Colon (tissue), 2 donors: Measurements from ENCODE around the gene SHMT2.

Experiments used
- FAIRE-seq: peaks from 2 replicates; lab custom pipeline; 2012; peaks lifted over from hg19 to GRCh38; lab: Jason Lieb, UNC
- donor health status: control.
- donor health status: control.

The SHMT2 gene

GRCh38 chr12:57229634-57230380 is at the start of gene SHMT2:
Gene SHMT2, plus strand, starts transcription at chr12:57229711. Its CDS starts 68 bp downstream, at chr12:57229779.
- no peak for FAIRE-seq

DNA sequence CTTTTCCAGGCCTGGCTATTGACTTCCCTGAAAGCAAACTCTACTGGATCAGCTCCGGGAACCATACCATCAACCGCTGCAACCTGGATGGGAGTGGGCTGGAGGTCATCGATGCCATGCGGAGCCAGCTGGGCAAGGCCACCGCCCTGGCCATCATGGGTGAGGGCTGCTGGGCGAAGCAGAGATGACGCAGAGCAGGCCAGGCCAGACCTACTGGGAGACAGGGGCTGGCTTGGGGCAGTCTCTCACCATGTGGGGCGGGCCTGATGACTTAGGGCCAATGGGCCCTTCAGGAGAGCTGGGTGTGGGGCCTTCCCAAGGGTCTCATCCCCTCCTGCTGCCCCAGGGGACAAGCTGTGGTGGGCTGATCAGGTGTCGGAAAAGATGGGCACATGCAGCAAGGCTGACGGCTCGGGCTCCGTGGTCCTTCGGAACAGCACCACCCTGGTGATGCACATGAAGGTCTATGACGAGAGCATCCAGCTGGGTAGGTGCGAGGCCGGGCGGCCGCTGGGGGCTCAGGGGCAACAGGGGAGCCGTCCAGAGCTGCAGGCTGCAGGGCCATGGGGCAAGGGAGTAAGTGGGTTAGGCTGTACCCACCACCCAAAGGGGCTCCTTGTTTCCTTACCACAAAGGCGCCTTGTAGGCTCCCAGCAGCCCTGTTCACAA is 49.1 kb upstream of the SHMT2 start:
- FAIRE-seq, result no peak

DNA sequence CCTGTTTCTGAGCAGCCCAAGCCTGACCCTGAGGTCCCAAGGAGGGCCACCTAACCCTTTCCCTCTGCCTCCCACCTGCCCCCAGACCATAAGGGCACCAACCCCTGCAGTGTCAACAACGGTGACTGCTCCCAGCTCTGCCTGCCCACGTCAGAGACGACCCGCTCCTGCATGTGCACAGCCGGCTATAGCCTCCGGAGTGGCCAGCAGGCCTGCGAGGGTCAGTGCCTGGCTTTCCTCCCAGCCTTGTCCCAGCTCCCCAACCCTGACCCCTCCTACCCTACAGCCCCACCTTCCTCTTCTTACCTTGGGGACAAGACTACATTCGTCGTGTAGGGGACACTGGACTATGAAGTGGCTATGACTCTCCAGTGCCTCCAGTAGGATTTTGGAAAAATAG is 48.4 kb upstream of the SHMT2 start:
- no peak for FAIRE-seq

- no peak for FAIRE-seq
Measured at GRCh38 chr12:57181561-57182155, 47.9 kb upstream of the SHMT2 start.

DNA sequence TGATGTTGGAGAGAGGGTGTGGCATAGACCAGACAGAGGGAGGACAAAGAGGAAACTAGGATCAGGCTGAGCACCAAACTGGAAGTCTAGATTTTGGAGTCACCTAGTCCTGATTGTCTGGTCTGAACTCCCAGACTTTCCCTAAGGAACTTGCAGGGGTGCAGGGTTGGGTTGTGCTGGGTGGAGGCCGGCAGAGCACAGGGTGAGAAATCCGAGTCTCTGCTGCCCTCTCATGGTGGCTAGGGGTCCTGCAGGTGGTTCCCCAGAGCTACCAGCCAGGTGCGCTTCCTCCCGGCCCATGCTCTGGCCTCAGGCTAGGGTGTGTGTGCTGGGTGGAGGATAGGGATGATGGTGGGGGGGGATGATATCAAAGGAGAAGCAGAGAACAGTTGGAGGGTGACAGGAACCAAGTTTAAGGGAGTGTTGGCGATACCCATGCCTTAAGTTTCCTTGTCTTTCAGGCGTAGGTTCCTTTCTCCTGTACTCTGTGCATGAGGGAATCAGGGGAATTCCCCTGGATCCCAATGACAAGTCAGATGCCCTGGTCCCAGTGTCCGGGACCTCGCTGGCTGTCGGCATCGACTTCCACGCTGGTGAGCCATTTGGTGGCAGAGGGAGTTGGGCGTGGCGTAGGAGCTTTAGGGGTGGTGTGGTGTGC is 46.5 kb upstream of the SHMT2 start:
- FAIRE-seq, result no peak

DNA sequence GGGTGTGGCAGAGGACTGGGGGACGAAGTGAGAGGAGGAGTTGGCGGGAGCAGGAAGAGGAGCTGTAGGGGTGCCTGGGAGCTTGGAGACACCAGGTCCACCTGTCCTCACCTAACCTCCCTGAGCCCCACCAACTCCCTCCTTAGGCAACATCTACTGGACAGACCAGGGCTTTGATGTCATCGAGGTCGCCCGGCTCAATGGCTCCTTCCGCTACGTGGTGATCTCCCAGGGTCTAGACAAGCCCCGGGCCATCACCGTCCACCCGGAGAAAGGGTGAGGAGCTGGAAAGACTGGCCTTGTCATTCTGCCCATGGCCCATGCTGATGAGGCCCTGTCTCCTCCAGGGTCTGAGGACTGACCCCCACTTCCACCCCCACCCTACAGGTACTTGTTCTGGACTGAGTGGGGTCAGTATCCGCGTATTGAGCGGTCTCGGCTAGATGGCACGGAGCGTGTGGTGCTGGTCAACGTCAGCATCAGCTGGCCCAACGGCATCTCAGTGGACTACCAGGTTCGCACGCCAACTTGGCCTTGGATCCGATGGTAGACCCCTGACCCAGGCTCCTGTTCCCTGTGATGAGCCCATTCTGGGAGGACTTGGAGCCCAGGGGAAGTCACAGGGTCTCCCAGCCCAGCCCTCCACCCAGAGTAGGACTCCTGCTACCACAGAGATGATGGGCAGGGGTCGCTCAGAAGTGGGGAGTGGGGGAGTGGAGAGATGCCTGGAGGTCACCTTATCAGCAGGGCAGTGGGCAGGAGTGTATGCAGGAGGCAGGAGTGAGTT is 45.4 kb upstream of the SHMT2 start:
- no peak for FAIRE-seq

GRCh38 chr12:57185403-57185802 is 44.1 kb upstream of the SHMT2 start:
- no peak for FAIRE-seq

DNA sequence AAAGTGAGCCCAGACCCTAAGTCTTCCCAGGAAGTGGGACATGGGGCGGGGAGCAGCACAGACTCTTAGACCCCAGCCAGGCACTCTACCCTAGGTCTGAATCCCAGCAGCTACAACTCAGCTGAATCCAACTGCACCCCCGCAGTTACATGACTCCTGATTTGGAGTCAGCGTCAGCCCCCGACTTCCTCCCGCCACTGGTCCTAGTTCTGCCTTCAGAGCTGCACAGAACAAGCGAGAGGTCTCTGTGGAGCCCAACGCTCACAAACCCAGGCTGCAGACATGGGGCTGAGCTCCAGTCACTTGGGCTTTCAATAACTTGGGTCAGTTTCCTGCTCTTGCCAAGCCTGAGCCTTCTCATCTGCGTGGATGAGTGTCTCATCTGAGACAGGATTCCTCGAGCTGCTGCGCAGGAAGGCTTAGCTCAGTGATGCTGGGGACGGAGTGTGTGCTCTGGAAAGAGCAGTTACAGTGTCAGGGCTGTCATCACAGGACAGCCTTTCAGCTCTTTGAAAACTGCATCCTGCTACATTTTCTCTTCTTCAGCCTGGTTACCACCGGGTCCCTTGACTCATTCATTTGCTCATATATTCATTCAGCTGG is 43.5 kb upstream of the SHMT2 start:
- FAIRE-seq, result no peak

GRCh38 chr12:57187222-57188089 is 42.1 kb upstream of the SHMT2 start:
- FAIRE-seq, result no peak

DNA sequence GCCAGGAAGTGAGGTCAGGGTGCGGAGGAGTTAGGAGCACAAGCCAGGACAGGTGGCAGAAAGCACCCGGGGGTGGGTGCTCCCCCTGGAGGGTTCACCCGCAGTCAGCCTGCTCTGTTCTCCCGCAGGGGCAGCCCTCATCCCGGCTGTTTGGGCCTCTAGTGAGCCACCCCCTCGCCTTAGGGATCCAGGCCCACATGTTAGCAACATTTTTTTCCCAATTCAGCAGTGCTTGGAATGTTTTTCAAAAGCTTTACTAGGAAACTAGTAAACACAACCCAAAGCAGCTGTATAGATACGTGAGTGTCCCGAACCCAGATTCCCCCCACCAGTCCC is 41.5 kb upstream of the SHMT2 start:
- no peak for FAIRE-seq

GRCh38 chr12:57190037-57190436 is 39.5 kb upstream of the SHMT2 start:
- no peak for FAIRE-seq

GRCh38 chr12:57190821-57191220 is 38.7 kb upstream of the SHMT2 start:
- FAIRE-seq, result no peak

DNA sequence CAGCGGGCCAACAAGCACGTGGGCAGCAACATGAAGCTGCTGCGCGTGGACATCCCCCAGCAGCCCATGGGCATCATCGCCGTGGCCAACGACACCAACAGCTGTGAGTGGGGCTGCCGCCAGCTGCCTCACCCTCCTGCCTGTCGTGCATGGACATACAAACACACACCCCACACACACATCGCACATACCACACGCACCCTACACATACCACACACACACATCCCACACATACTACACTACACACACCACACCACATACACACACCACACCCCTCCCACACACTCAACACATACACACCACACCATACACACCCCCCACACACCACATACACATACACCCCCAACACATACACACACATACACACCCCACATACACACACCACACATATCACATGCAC is 38.1 kb upstream of the SHMT2 start:
- FAIRE-seq, result no peak

DNA sequence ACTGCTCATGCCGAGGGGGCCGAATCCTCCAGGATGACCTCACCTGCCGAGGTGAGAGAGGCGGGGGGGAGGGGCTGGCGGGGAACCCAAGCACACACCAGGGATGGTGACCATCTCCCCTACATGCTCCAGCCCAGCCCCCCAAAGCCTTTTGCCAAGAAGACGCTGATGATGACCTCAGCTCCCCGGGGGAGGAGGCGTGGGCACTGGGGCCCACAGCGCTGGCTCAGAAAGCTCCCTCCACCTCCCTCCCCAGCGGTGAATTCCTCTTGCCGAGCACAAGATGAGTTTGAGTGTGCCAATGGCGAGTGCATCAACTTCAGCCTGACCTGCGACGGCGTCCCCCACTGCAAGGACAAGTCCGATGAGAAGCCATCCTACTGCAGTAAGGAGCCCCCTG is 36.6 kb upstream of the SHMT2 start:
- FAIRE-seq, result no peak

DNA sequence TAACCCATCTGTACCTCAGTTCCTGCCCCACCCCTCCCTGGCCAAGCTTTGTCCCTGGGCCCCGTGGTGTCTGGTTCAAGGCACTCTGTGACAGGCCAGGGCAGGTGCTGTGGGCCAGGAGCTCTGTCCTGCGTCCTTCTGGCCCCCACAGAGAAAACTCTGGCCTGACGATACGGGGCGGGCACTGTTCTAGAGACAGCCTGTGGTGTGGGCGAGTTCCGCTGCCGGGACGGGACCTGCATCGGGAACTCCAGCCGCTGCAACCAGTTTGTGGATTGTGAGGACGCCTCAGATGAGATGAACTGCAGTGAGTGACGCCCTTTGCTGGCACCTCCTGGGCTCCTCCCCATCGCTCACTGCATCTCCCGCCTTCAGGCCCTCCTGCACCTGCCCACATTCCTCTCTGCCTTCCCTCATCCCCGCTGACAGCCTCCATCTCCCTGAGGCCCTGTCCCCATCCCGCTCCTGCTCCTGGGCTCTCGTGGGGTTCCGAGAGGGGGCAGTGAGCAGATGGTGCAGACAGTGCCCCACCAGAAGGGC is 35.7 kb upstream of the SHMT2 start:
- FAIRE-seq, result no peak

DNA sequence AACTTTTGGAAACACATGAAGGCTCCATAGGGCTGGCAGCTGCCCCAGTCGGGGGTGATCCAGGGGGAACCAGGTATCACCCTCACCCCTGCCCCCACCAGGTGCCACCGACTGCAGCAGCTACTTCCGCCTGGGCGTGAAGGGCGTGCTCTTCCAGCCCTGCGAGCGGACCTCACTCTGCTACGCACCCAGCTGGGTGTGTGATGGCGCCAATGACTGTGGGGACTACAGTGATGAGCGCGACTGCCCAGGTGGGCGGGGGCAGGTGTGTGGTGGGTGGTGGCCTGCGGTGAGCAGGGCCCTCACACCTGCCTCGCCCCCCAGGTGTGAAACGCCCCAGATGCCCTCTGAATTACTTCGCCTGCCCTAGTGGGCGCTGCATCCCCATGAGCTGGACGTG is 35.3 kb upstream of the SHMT2 start:
- FAIRE-seq, result no peak

DNA sequence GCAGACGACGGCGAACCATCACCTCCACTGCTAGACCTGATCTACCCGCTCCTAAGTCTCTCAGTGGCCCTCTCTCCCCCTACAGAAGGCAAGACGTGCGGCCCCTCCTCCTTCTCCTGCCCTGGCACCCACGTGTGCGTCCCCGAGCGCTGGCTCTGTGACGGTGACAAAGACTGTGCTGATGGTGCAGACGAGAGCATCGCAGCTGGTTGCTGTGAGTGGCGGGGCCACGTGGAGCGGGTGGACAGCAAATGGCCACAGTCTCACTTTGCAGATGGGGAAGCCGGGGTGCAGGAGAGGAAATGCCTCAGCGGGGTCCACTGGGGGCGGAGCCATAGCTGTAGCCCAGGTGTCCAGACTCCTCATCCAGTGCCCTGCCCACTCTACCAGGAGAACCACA is 34.3 kb upstream of the SHMT2 start:
- no peak for FAIRE-seq

DNA sequence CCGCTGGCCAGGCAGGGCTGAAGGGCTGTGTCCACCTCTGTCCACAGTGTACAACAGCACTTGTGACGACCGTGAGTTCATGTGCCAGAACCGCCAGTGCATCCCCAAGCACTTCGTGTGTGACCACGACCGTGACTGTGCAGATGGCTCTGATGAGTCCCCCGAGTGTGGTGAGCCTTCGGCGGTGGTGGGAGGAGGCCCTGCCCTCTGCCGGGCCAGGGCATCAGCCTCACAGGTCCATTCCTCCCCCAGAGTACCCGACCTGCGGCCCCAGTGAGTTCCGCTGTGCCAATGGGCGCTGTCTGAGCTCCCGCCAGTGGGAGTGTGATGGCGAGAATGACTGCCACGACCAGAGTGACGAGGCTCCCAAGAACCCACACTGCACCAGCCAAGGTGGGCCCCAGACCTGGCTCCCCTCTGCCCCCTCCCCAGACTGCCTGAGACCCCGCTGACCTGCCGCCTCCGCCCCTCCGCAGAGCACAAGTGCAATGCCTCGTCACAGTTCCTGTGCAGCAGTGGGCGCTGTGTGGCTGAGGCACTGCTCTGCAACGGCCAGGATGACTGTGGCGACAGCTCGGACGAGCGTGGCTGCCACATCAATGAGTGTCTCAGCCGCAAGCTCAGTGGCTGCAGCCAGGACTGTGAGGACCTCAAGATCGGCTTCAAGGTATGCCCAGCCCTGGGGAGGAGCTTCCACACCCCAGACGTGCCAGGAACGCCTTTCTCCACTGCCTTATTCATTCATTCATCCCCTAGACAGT is 33.7 kb upstream of the SHMT2 start:
- no peak for FAIRE-seq

- FAIRE-seq, result no peak
Measured at GRCh38 chr12:57196439-57196838, 33.1 kb upstream of the SHMT2 start.

GRCh38 chr12:57196956-57197355 is 32.6 kb upstream of the SHMT2 start:
- no peak for FAIRE-seq
